NT2/D1 (cell line): ENCODE measurements around the gene HOXA10.

Source experiments
- YY1 ChIP-seq: IDR thresholded peaks from 2 replicates; pipeline ENCODE4 v1.6.1; 2011; ENCODE audit not compliant: insufficient read length, insufficient read depth
- ZNF274 ChIP-seq: IDR thresholded peaks from 2 replicates; pipeline ENCODE4 v1.6.1; 2011; ENCODE audit warnings: mild to moderate bottlenecking, low read depth, low read length

DNA sequence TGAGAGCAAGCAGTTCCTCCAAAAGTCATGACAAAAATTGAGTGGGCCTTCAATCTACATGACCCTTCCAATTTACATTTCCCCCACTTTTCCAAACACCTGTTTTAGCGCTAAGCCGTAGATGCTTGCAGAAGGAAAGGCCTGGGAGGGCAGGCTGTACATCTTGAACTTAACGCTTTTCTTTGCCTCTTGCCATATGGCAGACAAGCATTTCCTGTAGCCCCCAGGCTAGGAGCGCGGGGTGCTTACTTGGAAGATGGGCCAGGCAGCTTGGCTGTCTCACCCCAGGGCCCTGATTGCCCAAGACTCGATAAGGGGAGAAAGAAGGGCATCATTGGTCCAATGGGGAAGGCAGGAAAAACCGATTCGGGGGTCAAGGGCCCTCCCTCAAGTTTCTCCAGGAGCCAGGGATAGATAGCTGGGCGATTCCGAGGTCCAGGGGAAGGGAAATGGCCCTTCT lies 1.8 kb downstream of the HOXA10 start:
- TF ChIP-seq ZNF274 (no peak), YY1 (no peak)
